Sigmoid colon (tissue), 7 donors: ENCODE measurements around the gene NBAS. TPM values are rescaled to one million over a fixed set of nuclear protein-coding genes. Genes with fewer than 3 reads are reported as not detected.

Source experiments
- DNase-seq: peaks from one replicate; pipeline ENCODE4 v3.0.0-alpha.2; 2019
- H3K27ac ChIP-seq, 4 donors: fragments of 200-600 bp; sonication (generic); one replicate each; pipeline ENCODE4 v1.5.1; 2016 to 2019; ENCODE audit warnings: mild to moderate bottlenecking in 1 of 4
- H3K27me3 ChIP-seq, 3 donors: fragments of 200-600 bp; sonication (generic); one replicate each; pipeline ENCODE4 v1.5.1; 2019; ENCODE audit warnings: mild to moderate bottlenecking in 1 of 3
- H3K36me3 ChIP-seq, 4 donors: fragments of 200-600 bp; sonication (generic); one replicate each; pipeline ENCODE4 v1.5.1; 2016 to 2019
- H3K4me1 ChIP-seq, 4 donors: fragments of 200-600 bp; sonication (generic); one replicate each; pipeline ENCODE4 v1.5.1; 2017 to 2019
- H3K4me3 ChIP-seq, 4 donors: fragments of 200-600 bp; sonication (generic); one replicate each; pipeline ENCODE4 v1.5.1; 2017 to 2019; ENCODE audit warnings: mild to moderate bottlenecking in 2 of 4, moderate library complexity in 1 of 4
- H3K9me3 ChIP-seq, 4 donors: fragments of 200-600 bp in 3 of 4; sonication (generic) in 3 of 4; one replicate each; pipeline versions ENCODE4 v1.5.1 to v1.6.1; 2013 to 2019
- EP300 ChIP-seq, 4 donors: sonication (generic); formaldehyde crosslinking; IDR thresholded peaks; one replicate each; pipeline ENCODE4 v1.6.1; 2017; ENCODE audit warnings: antibody characterized with exemption in 4 of 4
- POLR2A ChIP-seq, 2 donors: fragments of 450-650 bp; IDR thresholded peaks; one replicate each; pipeline ENCODE4 v1.6.1; 2016; ENCODE audit warnings: antibody characterized with exemption in 2 of 2, mild to moderate bottlenecking in 2 of 2, moderate library complexity in 2 of 2
- POLR2AphosphoS5 ChIP-seq, 4 donors: sonication (generic); formaldehyde crosslinking; IDR thresholded peaks; one replicate each; pipeline ENCODE4 v1.6.1; 2017; ENCODE audit warnings: antibody characterized with exemption in 4 of 4
- WGBS, 2 donors: extraction: QIAGEN DNeasy Blood & Tissue Kit; methylation state at CpG; one replicate each; pipeline ENCODE4 v1.1.7; 2013; 5-methylcytosine and 5-hydroxymethylcytosine counted together
- intact Hi-C: fragments of 100-400 bp; cut with DNase I; formaldehyde crosslinking; loops from one replicate; pipeline ENCODE4 v1.15.1; 2023
- polyA plus RNA-seq, 3 donors: library from polyadenylated mRNA; stranded (reverse); fragments of 200-250 nt; gene quantifications; one replicate each; pipeline ENCODE4 v1.2.3, GENCODE V29; 2013
- total RNA-seq, 4 donors: library from RNA; depleted of rRNA; stranded (reverse); fragments of >200 nt; gene quantifications; one replicate each; pipeline ENCODE4 v1.1.0, GENCODE V29; 2016
- TF ChIP-seq, protein P1 (sequence below), 4 experiments: fragments of 450-650 bp in 3 of 4; fragments of 200-600 bp in 1 of 4; IDR thresholded peaks; one replicate each; pipeline ENCODE4 v1.5.1; 2016 to 2019; ENCODE audit warnings: antibody characterized with exemption in 4 of 4, mild to moderate bottlenecking in 3 of 4, moderate library complexity in 2 of 4
- donor health status: healthy with polysubstance abuse.
- donor health status: Bipolar disorder and iron deficiency.
- donor health status: healthy.

The NBAS gene
- total and polyA plus RNA-seq, 7 donors: 3.9 to 53.2 (median 41.9) TPM

DNA sequence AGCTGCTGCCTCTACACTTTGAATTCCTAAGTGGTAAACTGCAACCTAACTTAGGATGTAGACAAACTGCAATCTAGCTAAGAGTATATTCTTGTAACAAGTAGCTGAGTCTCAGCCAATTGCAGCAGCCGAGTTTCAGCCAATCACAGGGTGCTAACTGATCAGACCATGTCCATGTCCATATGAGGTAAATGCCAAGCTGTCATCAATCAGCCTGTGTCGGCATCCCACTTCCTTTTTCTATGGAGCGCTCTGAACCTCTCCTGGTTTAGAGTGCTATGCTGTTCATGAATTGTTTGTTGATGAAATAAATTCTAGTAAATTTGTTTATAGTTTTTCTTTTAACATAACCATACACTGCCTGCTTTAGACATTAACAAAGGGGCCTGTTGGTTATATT lies 408.8 kb downstream of the NBAS start:
- no peak for TF ChIP-seq POLR2A (IDR thresholded peaks at IDR 0.05)
- TF ChIP-seq EP300 (IDR thresholded peaks at IDR 0.05): no peak
- TF ChIP-seq POLR2AphosphoS5 (IDR thresholded peaks at IDR 0.05): no peak
- TF ChIP-seq, protein P1, sequence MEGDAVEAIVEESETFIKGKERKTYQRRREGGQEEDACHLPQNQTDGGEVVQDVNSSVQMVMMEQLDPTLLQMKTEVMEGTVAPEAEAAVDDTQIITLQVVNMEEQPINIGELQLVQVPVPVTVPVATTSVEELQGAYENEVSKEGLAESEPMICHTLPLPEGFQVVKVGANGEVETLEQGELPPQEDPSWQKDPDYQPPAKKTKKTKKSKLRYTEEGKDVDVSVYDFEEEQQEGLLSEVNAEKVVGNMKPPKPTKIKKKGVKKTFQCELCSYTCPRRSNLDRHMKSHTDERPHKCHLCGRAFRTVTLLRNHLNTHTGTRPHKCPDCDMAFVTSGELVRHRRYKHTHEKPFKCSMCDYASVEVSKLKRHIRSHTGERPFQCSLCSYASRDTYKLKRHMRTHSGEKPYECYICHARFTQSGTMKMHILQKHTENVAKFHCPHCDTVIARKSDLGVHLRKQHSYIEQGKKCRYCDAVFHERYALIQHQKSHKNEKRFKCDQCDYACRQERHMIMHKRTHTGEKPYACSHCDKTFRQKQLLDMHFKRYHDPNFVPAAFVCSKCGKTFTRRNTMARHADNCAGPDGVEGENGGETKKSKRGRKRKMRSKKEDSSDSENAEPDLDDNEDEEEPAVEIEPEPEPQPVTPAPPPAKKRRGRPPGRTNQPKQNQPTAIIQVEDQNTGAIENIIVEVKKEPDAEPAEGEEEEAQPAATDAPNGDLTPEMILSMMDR (IDR thresholded peaks at IDR 0.05): no peak
- H3K36me3 ChIP-seq: no peaks in the 10 kb centered on the region
- H3K4me3 ChIP-seq: no peak overlapping the region
- DNase-seq: no peak
- H3K4me1 ChIP-seq: peaks cover 0 to 8% (median 3%) of the 10 kb centered on the region in 4 donors
- intact Hi-C loops: no loop called here
- H3K9me3 ChIP-seq: no peaks in the 10 kb centered on the region
- no peak overlapping the region for H3K27ac ChIP-seq
- H3K27me3 ChIP-seq: no peaks in the 10 kb centered on the region
- 90 to 91% methylated on average over 3 of the region's 3 CpGs for WGBS, 2 donors

DNA sequence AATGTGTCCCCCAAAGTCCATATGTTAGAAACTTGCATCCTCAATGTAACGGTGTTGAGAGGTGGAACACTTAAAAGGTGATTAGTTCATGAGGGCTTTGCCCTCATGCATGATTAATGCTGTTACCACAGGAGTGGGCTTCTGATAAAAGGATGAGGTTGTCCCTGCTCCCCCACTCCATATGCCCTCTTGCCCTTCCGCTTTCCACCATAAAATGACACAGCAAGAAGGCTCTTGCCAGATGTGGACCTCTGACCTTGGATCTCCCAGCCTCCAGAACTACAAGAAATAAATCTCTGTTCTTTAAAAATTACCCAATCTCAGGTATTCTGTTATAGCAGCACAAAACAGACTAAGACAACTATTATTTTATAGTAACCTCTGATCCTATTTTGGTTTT lies 412.1 kb downstream of the NBAS start:
- TF ChIP-seq POLR2AphosphoS5 (IDR thresholded peaks at IDR 0.05) (no peak), EP300 (IDR thresholded peaks at IDR 0.05) (no peak), POLR2A (IDR thresholded peaks at IDR 0.05) (no peak)
- TF ChIP-seq, protein P1 (IDR thresholded peaks at IDR 0.05): no peak
- no peaks in the 10 kb centered on the region for H3K36me3 ChIP-seq
- no peak overlapping the region for H3K4me3 ChIP-seq
- H3K9me3 ChIP-seq: no peaks in the 10 kb centered on the region
- no peaks in the 10 kb centered on the region for H3K27me3 ChIP-seq
- WGBS, 2 donors: 90% methylated on average over 2 of the region's 2 CpGs
- DNase-seq: no peak
- intact Hi-C loops: no loop called here
- no peak overlapping the region for H3K27ac ChIP-seq
- peaks cover 0 to 3% (median 0%) of the 10 kb centered on the region in 4 donors for H3K4me1 ChIP-seq

DNA sequence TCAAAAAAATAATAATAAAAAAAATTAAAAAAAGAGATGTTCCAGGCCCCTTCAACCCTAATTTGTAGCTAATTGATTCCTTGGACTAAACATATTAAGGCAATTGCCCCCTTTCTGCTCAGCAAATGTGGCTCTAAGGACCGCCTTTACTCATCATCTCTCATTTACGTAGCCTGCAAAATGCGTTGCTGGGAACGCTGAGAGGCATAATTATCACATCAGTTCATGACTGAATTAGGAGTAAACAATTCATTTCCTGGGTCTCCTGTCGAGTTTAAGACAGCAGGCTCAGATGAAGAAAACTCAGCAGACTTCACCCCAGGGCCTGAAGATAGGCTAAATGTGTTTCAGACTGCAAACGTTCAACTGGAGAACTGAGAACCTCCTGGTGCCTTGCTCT lies 413.5 kb downstream of the NBAS start:
- Histone ChIP-seq H3K27ac (no peak overlapping the region), H3K9me3 (no peaks in the 10 kb centered on the region), H3K4me1 (no peaks in the 10 kb centered on the region), H3K4me3 (no peak overlapping the region), H3K36me3 (no peaks in the 10 kb centered on the region), H3K27me3 (no peaks in the 10 kb centered on the region)
- DNase-seq: no peak
- intact Hi-C loops: no loop called here
- no peak for TF ChIP-seq EP300 (IDR thresholded peaks at IDR 0.05)
- TF ChIP-seq, protein P1 (IDR thresholded peaks at IDR 0.05): no peak
- no peak for TF ChIP-seq POLR2A (IDR thresholded peaks at IDR 0.05)
- no peak for TF ChIP-seq POLR2AphosphoS5 (IDR thresholded peaks at IDR 0.05)
- WGBS, 2 donors: 78 to 81% methylated on average over 6 of the region's 6 CpGs

DNA sequence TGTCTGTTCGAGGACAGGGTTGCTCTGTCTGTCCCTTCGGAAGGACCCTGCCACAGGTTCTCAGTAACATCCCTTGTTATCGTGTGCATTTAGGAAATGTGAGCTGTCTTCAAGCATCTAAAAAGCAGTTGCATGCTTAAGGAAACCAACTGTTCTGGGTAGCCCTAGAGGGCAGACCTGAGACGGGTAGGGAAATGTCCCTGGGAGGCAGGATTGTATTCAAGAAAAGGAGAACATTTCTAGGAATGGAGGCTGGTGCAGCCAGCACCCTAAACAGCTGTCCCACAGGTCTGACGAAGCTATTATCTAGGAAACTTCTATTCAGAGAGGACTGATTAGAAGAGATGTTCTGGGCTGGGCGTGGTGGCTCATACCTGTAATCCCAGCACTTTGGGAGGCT lies 414.2 kb downstream of the NBAS start:
- intact Hi-C loops: no loop called here
- Histone ChIP-seq H3K36me3 (no peaks in the 10 kb centered on the region), H3K9me3 (no peaks in the 10 kb centered on the region), H3K4me1 (no peaks in the 10 kb centered on the region), H3K4me3 (no peak overlapping the region), H3K27me3 (no peaks in the 10 kb centered on the region), H3K27ac (no peak overlapping the region)
- WGBS, 2 donors: 89 to 91% methylated on average over 6 of the region's 6 CpGs
- TF ChIP-seq, protein P1 (IDR thresholded peaks at IDR 0.05): no peak
- TF ChIP-seq POLR2AphosphoS5 (IDR thresholded peaks at IDR 0.05) (no peak), POLR2A (IDR thresholded peaks at IDR 0.05) (no peak), EP300 (IDR thresholded peaks at IDR 0.05) (no peak)
- DNase-seq: no peak

DNA sequence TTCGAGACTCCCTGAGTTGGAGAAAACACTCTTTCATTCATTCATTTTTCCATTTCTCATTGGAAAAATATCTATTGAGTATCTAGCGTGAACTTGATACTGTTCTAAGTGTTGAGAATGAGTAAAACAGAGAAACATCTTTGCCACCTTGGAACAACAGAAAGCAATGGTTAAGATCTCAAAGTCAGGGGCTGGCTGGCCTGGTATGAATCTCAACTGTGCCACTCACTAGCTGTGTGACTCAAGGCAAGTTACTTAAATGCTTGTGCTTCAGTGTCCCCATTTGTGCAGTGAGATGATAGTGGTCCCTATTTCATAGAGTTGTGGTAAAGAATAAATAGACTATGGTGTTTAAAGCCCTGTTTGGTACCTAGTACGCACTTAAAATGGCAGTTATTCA lies 415.2 kb downstream of the NBAS start:
- Histone ChIP-seq H3K27ac (no peak overlapping the region), H3K9me3 (no peaks in the 10 kb centered on the region), H3K4me1 (no peaks in the 10 kb centered on the region), H3K4me3 (no peak overlapping the region), H3K36me3 (no peaks in the 10 kb centered on the region), H3K27me3 (no peaks in the 10 kb centered on the region)
- no peak for DNase-seq
- TF ChIP-seq, protein P1 (IDR thresholded peaks at IDR 0.05): no peak
- TF ChIP-seq POLR2AphosphoS5 (IDR thresholded peaks at IDR 0.05): no peak
- no peak for TF ChIP-seq POLR2A (IDR thresholded peaks at IDR 0.05)
- TF ChIP-seq EP300 (IDR thresholded peaks at IDR 0.05): no peak
- intact Hi-C loops: no loop called here
- 92 to 93% methylated on average over 3 of the region's 3 CpGs for WGBS, 2 donors
